PFSK-1 (cell line): ENCODE data around the gene PAQR7.

Source experiments
- FOXP2 ChIP-seq: optimal IDR thresholded peaks from 2 replicates; pipeline ENCODE3; 2011; ENCODE audit warnings: borderline replicate concordance, control low read depth, inconsistent platforms; ENCODE audit not compliant: insufficient read depth; ENCODE audit errors: extremely low read length, extremely low read depth
- POLR2AphosphoS5 ChIP-seq: IDR thresholded peaks from 2 replicates; pipeline ENCODE4 v1.6.1; 2012; ENCODE audit warnings: low read depth, mild to moderate bottlenecking, control low read depth, low read length, moderate library complexity
- REST ChIP-seq, 2 experiments: IDR thresholded peaks; 2 replicates each; pipeline versions ENCODE4 v1.6.1 to v1.8.0; 2011 to 2012; ENCODE audit warnings: low read depth in 2 of 2, low read length in 2 of 2, control low read depth in 1 of 2, inconsistent platforms in 1 of 2, mild to moderate bottlenecking in 1 of 2, moderate library complexity in 1 of 2; ENCODE audit not compliant: insufficient read depth in 1 of 2
- SIN3A ChIP-seq: IDR thresholded peaks from 2 replicates; pipeline ENCODE4 v1.6.1; 2012; ENCODE audit warnings: mild to moderate bottlenecking, low read length, moderate library complexity, borderline replicate concordance; ENCODE audit not compliant: insufficient read depth
- TAF1 ChIP-seq: IDR thresholded peaks from 2 replicates; pipeline ENCODE4 v1.6.1; 2012; ENCODE audit warnings: low read length, control low read depth, borderline replicate concordance; ENCODE audit not compliant: insufficient read depth

GRCh38 chr1:25825605-25826004 lies 49.9 kb downstream of the PAQR7 start:
- TF ChIP-seq POLR2AphosphoS5: no peak
- no peak for TF ChIP-seq TAF1
- TF ChIP-seq SIN3A: no peak
- no peak for TF ChIP-seq FOXP2
- no peak for TF ChIP-seq REST (IDR thresholded peaks at IDR 0.05; ENCODE audit: insufficient read depth in 1 of 2, low read depth in 2 of 2, low read length in 2 of 2)
